ENCODE results near the gene WDSUB1. TPM values are rescaled to one million over a fixed set of nuclear protein-coding genes. Genes with fewer than 3 reads are reported as not detected.

Gene WDSUB1
- total RNA-seq, 1 donor from 2014 or later = 14.3 TPM

GRCh38 chr2:159199236-159199635 lies 87.3 kb downstream of the WDSUB1 start:
- DNase-seq (ENCODE audit: low spot score) = no peak

- no peak for DNase-seq (ENCODE audit: low spot score)
These were observed 90.0 kb downstream of the WDSUB1 start for GRCh38 chr2:159196393-159196925.

GRCh38 chr2:159195697-159196096 lies 90.8 kb downstream of the WDSUB1 start:
- no peak for DNase-seq (ENCODE audit: low spot score)

GRCh38 chr2:159194241-159194640 lies 92.3 kb downstream of the WDSUB1 start:
- no peak for DNase-seq (ENCODE audit: low spot score)

GRCh38 chr2:159193791-159194190 lies 92.7 kb downstream of the WDSUB1 start:
- no peak for DNase-seq (ENCODE audit: low spot score)

- DNase-seq (ENCODE audit: low spot score) = no peak
These were observed 94.1 kb downstream of the WDSUB1 start for GRCh38 chr2:159192371-159192918.

GRCh38 chr2:159188449-159188848 lies 98.1 kb downstream of the WDSUB1 start:
- no peak for DNase-seq (ENCODE audit: low spot score)

- DNase-seq (ENCODE audit: low spot score) = no peak
These were observed 99.4 kb downstream of the WDSUB1 start for GRCh38 chr2:159187106-159187505.

GRCh38 chr2:159186462-159186861 lies 100.0 kb downstream of the WDSUB1 start:
- DNase-seq (ENCODE audit: low spot score) = no peak

Data from mucosa of gallbladder (tissue), 1 donor.